Ishikawa (cell line): ENCODE data around the gene TIAM2.

Source experiments
- CEBPB ChIP-seq: IDR thresholded peaks from 2 replicates; pipeline ENCODE4 v1.6.1; 2012
- EP300 ChIP-seq: IDR thresholded peaks from 2 replicates; pipeline ENCODE4 v1.6.1; 2012; ENCODE audit warnings: borderline replicate concordance
- FOXM1 ChIP-seq: IDR thresholded peaks from 2 replicates; pipeline ENCODE4 v1.6.1; 2012; ENCODE audit warnings: low read depth, borderline replicate concordance
- MAX ChIP-seq: IDR thresholded peaks from 2 replicates; pipeline ENCODE4 v1.6.1; 2012
- NFIC ChIP-seq: IDR thresholded peaks from 2 replicates; pipeline ENCODE4 v1.6.1; 2012
- RAD21 ChIP-seq: IDR thresholded peaks from 2 replicates; pipeline ENCODE4 v1.6.1; 2012; ENCODE audit warnings: low read depth
- REST ChIP-seq: IDR thresholded peaks from 2 replicates; pipeline ENCODE4 v1.6.1; 2012; ENCODE audit warnings: low read depth, mild to moderate bottlenecking
- TCF12 ChIP-seq: IDR thresholded peaks from 2 replicates; pipeline ENCODE4 v1.6.1; 2012; ENCODE audit warnings: low read depth
- USF1 ChIP-seq: IDR thresholded peaks from 2 replicates; pipeline ENCODE4 v1.6.1; 2012
- YY1 ChIP-seq: IDR thresholded peaks from 2 replicates; pipeline ENCODE4 v1.6.1; 2012; ENCODE audit warnings: low read depth
- ZBTB7A ChIP-seq: IDR thresholded peaks from 2 replicates; pipeline ENCODE4 v1.6.1; 2012; ENCODE audit warnings: low read depth

GRCh38 chr6:155253337-155253736, 258.2 kb downstream of the TIAM2 start:
- TF ChIP-seq USF1 (no peak), EP300 (no peak), REST (no peak), TCF12 (no peak), FOXM1 (no peak), ZBTB7A (no peak), CEBPB (no peak), NFIC (no peak), RAD21 (no peak), MAX (no peak), YY1 (no peak)
